NT2/D1 (cell line): Measurements from ENCODE around the gene AFMID.

Source experiments
- SUZ12 ChIP-seq: IDR thresholded peaks from 2 replicates; pipeline ENCODE4 v1.6.1; 2011; ENCODE audit not compliant: insufficient read length, insufficient read depth; ENCODE audit errors: extremely low read depth
- YY1 ChIP-seq: IDR thresholded peaks from 2 replicates; pipeline ENCODE4 v1.6.1; 2011; ENCODE audit not compliant: insufficient read length, insufficient read depth
- ZNF274 ChIP-seq: IDR thresholded peaks from 2 replicates; pipeline ENCODE4 v1.6.1; 2011; ENCODE audit warnings: mild to moderate bottlenecking, low read depth, low read length

GRCh38 chr17:78185981-78186691 is 1.0 kb upstream of the AFMID start:
- TF ChIP-seq SUZ12: no peak
- TF ChIP-seq ZNF274: no peak
- no peak for TF ChIP-seq YY1
